IgD-negative memory B cell (primary cell): Measurements from ENCODE around the gene BMPR1A. TPM values are rescaled to one million over a fixed set of nuclear protein-coding genes. Genes with fewer than 3 reads are reported as not detected.
"Not testable (repeated sequence)": the region's sequence is repeated elsewhere in the genome, so short reads cannot be mapped to it uniquely, and the experiment has no call there.

Experiments
- H3K27ac Mint-ChIP-seq, 3 donors: one replicate each; pipeline ENCODE4 v1.8.0; 2020 to 2022; ENCODE audit warnings: mild to moderate bottlenecking in 3 of 3, mixed read lengths in 3 of 3, moderate library complexity in 1 of 3
- H3K27me3 Mint-ChIP-seq: one replicate; pipeline ENCODE4 v1.8.0; 2021; ENCODE audit warnings: mixed read lengths
- H3K36me3 Mint-ChIP-seq: one replicate; pipeline ENCODE4 v1.8.0; 2020; ENCODE audit warnings: mild to moderate bottlenecking, mixed read lengths
- H3K4me1 Mint-ChIP-seq, 3 donors: one replicate each; pipeline ENCODE4 v1.8.0; 2020 to 2022; ENCODE audit warnings: mixed read lengths in 3 of 3, mild to moderate bottlenecking in 1 of 3
- H3K4me3 Mint-ChIP-seq, 4 donors: one replicate each; pipeline ENCODE4 v1.8.0; 2020 to 2022; ENCODE audit warnings: mild to moderate bottlenecking in 4 of 4, mixed read lengths in 4 of 4, moderate library complexity in 3 of 4
- H3K9me3 Mint-ChIP-seq, 3 donors: one replicate each; pipeline ENCODE4 v1.8.0; 2020 to 2021; ENCODE audit warnings: mixed read lengths in 3 of 3, mild to moderate bottlenecking in 1 of 3
- polyA plus RNA-seq: library from polyadenylated mRNA; unstranded; fragments of 300-500 nt; fragmentation: Illumina TruSeq; gene quantifications from one replicate; pipeline ENCODE4 v1.2.3, GENCODE V29; 2021

BMPR1A gene
- polyA plus RNA-seq, 1 donor from 2014 or later: 5.0 TPM

- Mint-ChIP-seq H3K27me3 (no peaks in the 10 kb centered on the region), H3K4me1 (no peaks in the 10 kb centered on the region), H3K9me3 (peaks cover 1 to 5% (median 3%) of the 10 kb centered on the region in 3 donors), H3K27ac (no peak overlapping the region), H3K36me3 (peaks cover 6% of the 10 kb centered on the region), H3K4me3 (no peak overlapping the region)
These were observed 94.1 kb downstream of the BMPR1A start for GRCh38 chr10:86850481-86850880.

DNA sequence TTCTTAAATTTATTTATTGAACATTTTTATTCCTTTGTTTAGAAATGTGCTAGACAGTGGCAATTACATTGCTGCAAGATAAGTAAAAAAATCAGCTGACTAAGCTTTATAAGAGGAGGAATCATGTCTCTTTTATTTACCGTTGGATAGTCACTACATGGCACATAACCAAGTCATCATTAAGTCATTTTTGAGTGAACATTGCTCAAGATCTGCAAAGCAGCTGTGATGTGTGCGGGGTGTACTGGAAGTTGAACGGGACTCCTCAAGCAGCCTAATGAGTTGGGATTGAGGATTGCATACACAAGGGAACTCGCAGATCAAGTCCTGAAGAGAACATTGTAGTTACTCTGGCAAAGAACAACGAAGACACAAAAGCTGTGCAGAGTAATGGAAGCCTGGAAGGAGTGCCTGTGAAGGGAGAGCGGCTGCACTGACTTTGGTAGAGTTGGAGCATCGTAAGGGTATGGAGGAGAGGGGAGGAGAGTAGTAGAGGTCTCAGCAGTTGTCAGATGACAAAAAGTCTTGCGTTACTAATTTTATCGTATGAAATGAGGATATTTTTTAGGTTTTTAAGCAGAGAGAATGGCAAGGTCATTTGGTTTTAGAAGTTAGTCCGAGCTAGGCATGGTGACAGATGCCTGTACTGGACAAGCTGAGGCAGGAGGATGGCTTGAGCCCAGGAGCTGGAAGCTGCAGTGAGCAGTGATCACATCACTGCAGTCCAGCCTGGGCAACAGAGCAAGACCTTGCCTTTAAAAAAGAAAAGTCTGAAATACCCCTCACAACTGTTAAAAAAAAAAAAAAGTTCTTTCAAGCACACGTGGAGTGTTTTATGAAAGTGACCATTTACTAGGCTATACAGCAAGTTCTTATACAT is 95.1 kb downstream of the BMPR1A start:
- Mint-ChIP-seq H3K4me1 (no peaks in the 10 kb centered on the region), H3K27me3 (no peaks in the 10 kb centered on the region), H3K36me3 (peaks cover 6% of the 10 kb centered on the region), H3K9me3 (peaks cover 1 to 5% (median 3%) of the 10 kb centered on the region in 3 donors), H3K27ac (no peak overlapping the region), H3K4me3 (no peak overlapping the region)

GRCh38 chr10:86853582-86853981 is 97.2 kb downstream of the BMPR1A start:
- H3K4me3 Mint-ChIP-seq, H3K9me3 Mint-ChIP-seq, H3K36me3 Mint-ChIP-seq, H3K27ac Mint-ChIP-seq, H3K27me3 Mint-ChIP-seq, H3K4me1 Mint-ChIP-seq: not testable (repeated sequence)

DNA sequence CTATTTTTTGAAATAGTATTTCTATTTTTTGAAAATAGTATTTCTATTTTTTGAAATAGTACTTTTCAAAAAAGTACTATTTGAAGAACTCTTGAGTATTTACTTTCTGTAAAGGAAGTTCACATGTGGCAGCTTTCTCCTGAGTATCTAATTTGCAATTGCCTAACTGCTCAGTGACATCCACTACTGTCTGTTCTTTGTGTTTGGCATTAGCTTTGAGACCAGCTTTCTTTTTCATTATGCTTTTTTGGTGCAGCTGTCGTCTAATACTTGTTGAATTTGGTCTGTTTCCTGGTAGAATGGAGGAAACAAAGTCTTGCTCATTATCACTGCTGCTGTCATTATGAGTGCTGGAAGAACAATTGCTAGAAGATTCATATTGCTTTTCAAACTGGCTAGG is 99.1 kb downstream of the BMPR1A start:
- no peaks in the 10 kb centered on the region for H3K4me1 Mint-ChIP-seq
- peak overlapping the region in 1 of 3 donors; percentile 20 for H3K27ac Mint-ChIP-seq
- H3K9me3 Mint-ChIP-seq: peaks cover 1 to 5% (median 3%) of the 10 kb centered on the region in 3 donors
- no peaks in the 10 kb centered on the region for H3K27me3 Mint-ChIP-seq
- no peak overlapping the region for H3K4me3 Mint-ChIP-seq
- H3K36me3 Mint-ChIP-seq: peaks cover 9% of the 10 kb centered on the region

DNA sequence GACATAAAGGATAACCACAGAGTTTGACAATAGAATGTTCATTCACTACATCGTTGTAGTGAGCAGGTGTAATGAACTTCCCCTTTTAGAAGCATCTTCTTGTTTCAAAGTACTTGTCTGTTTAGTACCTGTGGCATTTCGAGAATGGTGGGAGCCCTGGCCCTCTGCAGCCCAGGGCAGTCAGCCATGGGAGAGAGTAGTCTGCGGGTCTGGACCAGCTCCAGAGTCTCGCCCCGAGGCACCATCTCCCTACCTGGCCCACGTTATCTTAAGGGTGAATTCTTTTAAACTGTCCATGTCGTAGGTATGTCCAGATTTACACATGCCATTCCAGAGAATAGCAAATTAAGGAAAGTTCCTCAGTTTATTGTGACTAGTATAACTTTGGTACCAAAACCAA is 99.7 kb downstream of the BMPR1A start:
- H3K36me3 Mint-ChIP-seq: peaks cover 9% of the 10 kb centered on the region
- H3K4me1 Mint-ChIP-seq: no peaks in the 10 kb centered on the region
- no peak overlapping the region for H3K27ac Mint-ChIP-seq
- H3K27me3 Mint-ChIP-seq: no peaks in the 10 kb centered on the region
- no peak overlapping the region for H3K4me3 Mint-ChIP-seq
- peaks cover 1 to 5% (median 3%) of the 10 kb centered on the region in 3 donors for H3K9me3 Mint-ChIP-seq

- Mint-ChIP-seq H3K4me3 (no peak overlapping the region), H3K9me3 (peaks cover 0 to 5% (median 1%) of the 10 kb centered on the region in 3 donors), H3K27me3 (no peaks in the 10 kb centered on the region), H3K27ac (no peak overlapping the region), H3K4me1 (no peaks in the 10 kb centered on the region), H3K36me3 (peaks cover 11% of the 10 kb centered on the region)
These were observed 100.8 kb downstream of the BMPR1A start for GRCh38 chr10:86857128-86857721.

- H3K4me3 Mint-ChIP-seq: no peak overlapping the region
- H3K9me3 Mint-ChIP-seq: peaks cover 0 to 5% (median 1%) of the 10 kb centered on the region in 3 donors
- no peaks in the 10 kb centered on the region for H3K27me3 Mint-ChIP-seq
- H3K27ac Mint-ChIP-seq: no peak overlapping the region
- no peaks in the 10 kb centered on the region for H3K4me1 Mint-ChIP-seq
- peaks cover 8% of the 10 kb centered on the region for H3K36me3 Mint-ChIP-seq
These were observed 101.6 kb downstream of the BMPR1A start for GRCh38 chr10:86858011-86858410.

DNA sequence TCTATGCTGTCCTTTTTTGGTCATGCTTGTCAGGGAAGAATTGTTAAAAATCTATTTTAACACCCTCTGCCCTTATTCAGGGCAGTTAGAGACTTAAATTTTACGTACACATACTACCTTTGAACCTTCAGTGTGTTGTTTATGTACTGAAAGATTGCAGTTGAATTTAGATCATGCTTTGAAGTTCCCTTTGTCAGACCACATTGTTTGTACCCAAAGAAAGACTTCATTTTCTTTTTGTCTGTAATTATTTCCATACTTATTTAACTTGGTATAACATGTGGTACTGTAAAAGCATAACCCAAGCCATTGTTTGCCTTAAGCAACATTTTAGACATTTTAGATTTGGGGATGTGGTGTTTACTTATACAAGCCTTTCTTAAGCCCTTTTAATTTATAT is 104.9 kb downstream of the BMPR1A start:
- Mint-ChIP-seq H3K9me3 (no peaks in the 10 kb centered on the region), H3K27ac (no peak overlapping the region), H3K4me3 (no peak overlapping the region), H3K4me1 (no peaks in the 10 kb centered on the region), H3K27me3 (no peaks in the 10 kb centered on the region), H3K36me3 (peaks cover 5% of the 10 kb centered on the region)

DNA sequence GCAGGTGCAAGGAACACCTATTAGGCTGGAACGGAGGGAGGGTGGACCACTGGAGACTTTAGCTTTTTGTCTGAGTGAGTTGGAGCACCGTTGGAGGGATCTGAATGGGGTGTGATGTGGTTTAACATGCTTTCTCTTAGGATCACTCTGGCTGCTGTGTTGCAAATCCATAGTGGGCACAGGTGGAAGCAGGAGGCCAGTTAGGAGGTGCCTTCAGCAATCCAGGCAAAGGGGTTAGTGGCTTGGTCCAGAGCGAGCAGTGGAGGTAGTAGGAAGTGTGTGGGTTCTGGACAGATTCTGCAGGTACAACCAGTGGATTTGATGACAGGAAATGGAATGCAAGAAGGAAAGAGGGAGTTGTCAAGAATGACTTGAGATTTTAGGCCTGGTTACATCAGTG is 106.0 kb downstream of the BMPR1A start:
- Mint-ChIP-seq H3K9me3 (no peaks in the 10 kb centered on the region), H3K4me1 (no peaks in the 10 kb centered on the region), H3K27ac (no peak overlapping the region), H3K27me3 (no peaks in the 10 kb centered on the region), H3K4me3 (no peak overlapping the region), H3K36me3 (peaks cover 5% of the 10 kb centered on the region)

DNA sequence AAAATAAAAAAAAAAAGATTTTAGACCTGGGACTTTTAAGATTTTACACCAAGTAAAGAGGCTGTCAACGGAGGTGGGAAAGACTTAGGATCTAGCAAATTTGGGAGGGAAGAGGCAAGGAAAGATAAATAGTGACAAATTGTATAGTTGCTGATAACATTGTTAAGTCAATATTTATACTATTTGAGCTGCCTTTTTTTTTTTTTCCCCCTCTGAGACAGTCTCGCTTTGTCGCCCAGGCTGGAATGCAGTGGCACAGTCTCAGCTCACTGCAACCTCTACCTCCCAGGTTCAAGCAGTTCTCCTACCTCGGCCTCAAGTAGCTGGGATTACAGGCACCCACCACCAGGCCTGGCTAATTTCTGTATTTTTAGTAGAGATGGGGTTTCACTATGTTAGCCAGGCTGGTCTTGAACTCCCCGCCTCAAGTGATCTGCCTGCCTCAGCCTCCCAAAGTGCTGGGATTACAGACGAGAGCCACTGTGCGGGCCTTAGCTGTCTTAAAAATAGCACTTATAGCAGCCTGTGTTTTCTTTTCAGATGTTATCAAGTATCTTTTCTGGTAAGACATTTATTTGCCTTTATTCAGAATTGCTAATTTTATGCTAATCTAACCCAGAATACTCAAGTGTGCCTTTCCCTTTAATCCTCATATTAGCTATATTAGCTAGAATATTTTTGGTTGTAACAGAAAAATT is 106.5 kb downstream of the BMPR1A start:
- Mint-ChIP-seq H3K27me3 (no peaks in the 10 kb centered on the region), H3K4me3 (no peak overlapping the region), H3K36me3 (peaks cover 5% of the 10 kb centered on the region), H3K9me3 (no peaks in the 10 kb centered on the region), H3K4me1 (peaks cover 0 to 5% (median 0%) of the 10 kb centered on the region in 3 donors), H3K27ac (no peak overlapping the region)

DNA sequence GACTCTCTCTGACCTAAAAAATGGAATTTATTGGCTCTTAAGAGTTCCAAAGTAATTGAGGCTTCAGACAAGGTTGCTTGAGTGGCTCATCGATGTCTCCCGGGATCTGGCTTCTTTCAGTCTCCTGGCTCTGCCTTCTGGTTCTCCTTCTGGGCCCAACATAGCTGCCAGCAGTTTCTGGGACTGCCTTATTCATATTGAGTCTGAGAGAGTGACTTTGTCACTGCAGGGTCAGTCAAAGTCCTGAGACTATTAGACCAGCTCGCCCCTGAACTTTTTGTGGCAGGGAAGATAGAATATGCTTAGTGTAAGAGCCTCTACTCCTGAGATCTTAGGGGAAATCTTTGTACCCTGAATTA is 107.0 kb downstream of the BMPR1A start:
- Mint-ChIP-seq H3K27me3 (no peaks in the 10 kb centered on the region), H3K4me3 (no peak overlapping the region), H3K27ac (no peak overlapping the region), H3K9me3 (no peaks in the 10 kb centered on the region), H3K36me3 (peaks cover 5% of the 10 kb centered on the region), H3K4me1 (peaks cover 0 to 8% (median 0%) of the 10 kb centered on the region in 3 donors)

GRCh38 chr10:86865011-86865811 is 108.8 kb downstream of the BMPR1A start:
- H3K27ac Mint-ChIP-seq, H3K36me3 Mint-ChIP-seq, H3K4me3 Mint-ChIP-seq, H3K9me3 Mint-ChIP-seq, H3K27me3 Mint-ChIP-seq, H3K4me1 Mint-ChIP-seq: not testable (repeated sequence)

DNA sequence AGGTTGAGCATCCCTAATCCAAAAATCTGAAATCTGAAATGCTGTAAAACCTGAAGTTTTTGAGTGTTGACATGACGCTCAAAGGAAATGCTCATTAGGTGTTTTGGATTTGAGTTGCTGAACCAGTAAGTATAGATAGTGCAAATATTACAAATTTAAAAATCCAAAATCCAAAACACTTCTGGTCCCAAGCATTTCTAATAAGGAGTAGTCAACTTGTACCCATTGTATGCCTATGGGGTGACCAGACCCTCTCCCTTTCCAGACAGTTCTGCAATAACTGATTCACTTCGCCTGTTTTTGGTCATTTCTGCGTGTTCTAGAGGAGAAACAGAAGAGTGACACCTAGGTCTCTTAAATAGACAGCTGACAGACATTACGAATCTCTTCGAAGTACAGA is 110.7 kb downstream of the BMPR1A start:
- H3K4me1 Mint-ChIP-seq: peaks cover 0 to 13% (median 2%) of the 10 kb centered on the region in 3 donors
- no peaks in the 10 kb centered on the region for H3K9me3 Mint-ChIP-seq
- no peak overlapping the region for H3K4me3 Mint-ChIP-seq
- H3K27ac Mint-ChIP-seq: no peak overlapping the region
- peaks cover 2% of the 10 kb centered on the region for H3K36me3 Mint-ChIP-seq
- no peaks in the 10 kb centered on the region for H3K27me3 Mint-ChIP-seq

DNA sequence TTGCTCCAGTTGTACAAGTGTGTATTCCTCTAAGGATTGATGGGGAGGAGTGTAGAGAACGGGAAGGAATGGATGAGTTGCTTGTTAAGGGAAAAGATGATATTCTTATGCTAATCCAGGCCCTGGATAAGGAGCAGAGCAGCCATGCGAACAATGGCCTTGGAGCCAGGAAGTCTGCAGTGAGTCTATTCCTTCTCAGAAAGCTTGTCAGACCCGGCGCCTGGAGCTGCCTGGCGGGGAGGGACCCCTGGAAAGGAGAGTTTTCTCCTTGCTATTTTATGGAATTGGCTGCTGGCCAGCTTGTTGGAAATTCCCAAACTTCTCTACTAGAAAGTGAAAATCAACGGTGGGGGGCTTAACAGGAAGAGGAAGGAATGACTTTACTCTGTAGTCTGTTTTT is 111.9 kb downstream of the BMPR1A start:
- Mint-ChIP-seq H3K27me3 (no peaks in the 10 kb centered on the region), H3K4me3 (no peak overlapping the region), H3K27ac (no peak overlapping the region), H3K9me3 (no peaks in the 10 kb centered on the region), H3K4me1 (peaks cover 0 to 13% (median 2%) of the 10 kb centered on the region in 3 donors), H3K36me3 (peaks cover 2% of the 10 kb centered on the region)

DNA sequence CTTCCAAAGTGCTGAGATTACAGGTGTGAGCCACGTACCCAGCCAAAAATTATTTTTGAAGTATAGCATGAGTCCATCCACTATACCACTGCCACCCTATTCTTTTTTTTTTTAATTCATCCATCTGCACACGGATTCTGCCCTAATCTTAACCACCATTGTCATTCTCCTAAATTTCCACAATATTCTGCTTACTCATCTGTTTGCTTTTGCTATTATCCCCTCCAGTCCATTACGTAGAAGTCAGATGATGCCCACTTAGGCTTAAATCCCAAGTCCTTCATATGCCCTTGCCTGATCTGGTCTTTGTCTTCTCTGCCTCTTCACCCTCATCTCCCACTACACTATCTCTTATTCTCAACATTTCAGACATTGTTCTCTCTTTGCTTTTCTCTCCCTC is 114.3 kb downstream of the BMPR1A start:
- H3K9me3 Mint-ChIP-seq: no peaks in the 10 kb centered on the region
- H3K4me1 Mint-ChIP-seq: peaks cover 0 to 13% (median 2%) of the 10 kb centered on the region in 3 donors
- H3K36me3 Mint-ChIP-seq: peaks cover 2% of the 10 kb centered on the region
- no peak overlapping the region for H3K27ac Mint-ChIP-seq
- no peaks in the 10 kb centered on the region for H3K27me3 Mint-ChIP-seq
- no peak overlapping the region for H3K4me3 Mint-ChIP-seq
